GM19324 (cell line): ENCODE results near the gene SUGCT.
"Not testable (repeated sequence)": the region's sequence is repeated elsewhere in the genome, so short reads cannot be mapped to it uniquely, and the experiment has no call there.

ENCODE experiments used
- ATAC-seq: cut with Tn5 transposase; IDR thresholded peaks from one replicate; pipeline ENCODE4 v1.9.1; 2021; ENCODE audit warnings: mild to moderate bottlenecking, moderate library complexity; ENCODE audit not compliant: unreplicated experiment, low FRiP score

SUGCT gene

DNA sequence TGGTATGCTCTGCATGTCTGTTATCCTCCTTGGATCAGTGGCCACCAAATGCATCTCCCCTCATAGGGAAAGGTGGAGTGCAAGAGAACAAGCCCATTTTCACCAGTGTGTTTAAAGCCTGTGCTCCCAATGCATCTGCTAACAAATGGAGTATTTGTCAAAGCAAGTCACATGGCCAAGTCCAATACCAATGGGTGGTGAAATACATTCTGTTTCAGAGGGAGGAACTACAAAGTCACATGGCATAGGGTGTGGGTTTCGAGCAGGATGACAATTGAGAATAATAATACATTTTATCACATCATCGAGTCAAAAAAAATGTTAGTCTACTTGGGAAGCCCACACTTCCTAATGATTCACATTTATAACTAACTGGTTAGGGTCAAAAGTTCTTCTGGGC is 62.7 kb downstream of the SUGCT start:
- no peak for ATAC-seq

DNA sequence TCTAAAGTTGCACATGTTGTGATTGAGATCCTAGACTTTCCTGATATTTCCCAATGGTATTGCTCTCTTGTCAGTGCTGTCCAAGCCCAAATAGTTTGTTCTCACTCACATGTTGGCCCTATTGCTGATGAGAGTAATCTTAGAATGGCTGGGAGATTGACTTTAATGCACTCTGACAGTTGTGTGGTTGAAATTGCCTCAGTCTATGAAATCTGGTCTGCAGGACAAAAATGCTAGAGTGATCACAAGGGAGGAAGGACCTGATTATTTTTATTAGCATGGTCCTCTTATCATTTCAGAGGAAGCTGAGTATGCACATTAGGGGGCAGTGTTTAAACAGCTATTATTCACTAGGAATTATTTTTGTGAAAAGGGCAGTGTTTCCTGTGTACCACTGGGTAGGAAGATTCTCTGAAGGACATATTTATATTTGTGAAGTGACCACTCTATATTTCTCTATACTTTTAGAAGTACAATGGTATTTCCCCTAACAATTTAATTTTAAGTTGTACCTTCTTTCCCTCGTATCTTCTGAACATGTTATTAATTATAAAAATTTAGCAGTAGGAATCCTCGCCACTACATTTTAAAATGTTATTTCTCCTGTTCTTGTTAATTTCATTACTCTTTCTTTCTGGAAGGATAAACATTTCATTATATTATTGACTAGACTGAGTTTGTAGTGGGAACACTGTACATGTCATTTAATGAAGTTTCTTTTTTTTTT is 64.4 kb downstream of the SUGCT start:
- ATAC-seq: no peak

DNA sequence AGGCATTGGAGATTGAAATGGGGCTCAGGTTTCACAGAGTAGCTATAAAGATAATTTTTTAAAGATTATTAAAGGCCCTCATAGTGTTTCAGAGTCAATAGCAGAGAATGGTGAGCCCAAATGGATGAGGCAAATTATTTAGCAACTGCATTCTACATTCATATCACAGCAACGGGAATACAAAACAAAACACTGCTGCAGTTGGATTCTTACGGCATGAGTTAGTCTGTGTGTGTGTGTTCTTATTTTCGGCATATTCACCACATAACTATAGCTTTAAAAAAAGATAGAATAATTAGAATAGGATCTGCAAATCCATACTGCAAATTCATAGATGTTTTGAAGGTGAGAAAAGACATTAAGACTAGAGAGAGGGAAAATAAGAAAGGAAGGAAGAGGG is 66.0 kb downstream of the SUGCT start:
- ATAC-seq: no peak

DNA sequence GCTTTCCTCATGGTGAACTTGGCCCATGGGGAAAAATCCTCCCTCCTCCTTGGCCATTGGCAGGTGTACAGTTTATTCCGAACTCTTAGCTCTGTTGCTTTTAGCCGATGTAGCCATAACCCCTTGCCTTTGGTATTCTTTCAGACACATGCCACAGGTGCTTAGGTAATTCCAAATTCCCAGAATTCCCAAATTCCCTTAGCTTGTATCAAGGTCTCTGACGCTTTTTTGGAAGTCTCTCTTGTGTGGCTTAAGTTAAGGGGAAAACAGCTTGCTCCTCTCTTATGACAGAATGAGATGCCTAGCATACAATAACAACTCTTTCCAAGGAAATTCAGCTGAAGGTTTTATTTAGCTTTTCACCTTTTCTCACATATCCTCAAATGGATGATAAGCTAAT is 68.0 kb downstream of the SUGCT start:
- no peak for ATAC-seq

DNA sequence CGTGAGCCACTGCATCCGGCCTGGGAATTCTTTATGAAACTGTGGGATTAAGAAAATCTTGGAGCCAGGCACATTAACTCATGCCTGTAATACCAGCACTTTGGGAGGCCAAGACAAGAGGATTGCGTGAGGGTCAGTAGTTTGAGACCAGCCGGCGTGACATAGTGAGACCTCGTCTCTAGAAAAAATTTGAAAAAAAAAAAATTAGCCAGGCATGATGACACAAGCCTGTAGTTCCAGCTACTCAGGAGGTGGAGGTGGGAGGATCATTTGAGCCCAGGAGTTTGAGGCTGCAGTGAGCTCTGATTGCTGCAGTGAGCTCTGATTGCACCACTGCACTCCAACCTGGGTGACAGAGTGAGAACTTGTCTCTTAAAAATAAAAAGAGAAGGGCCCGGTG is 69.8 kb downstream of the SUGCT start:
- no peak for ATAC-seq

DNA sequence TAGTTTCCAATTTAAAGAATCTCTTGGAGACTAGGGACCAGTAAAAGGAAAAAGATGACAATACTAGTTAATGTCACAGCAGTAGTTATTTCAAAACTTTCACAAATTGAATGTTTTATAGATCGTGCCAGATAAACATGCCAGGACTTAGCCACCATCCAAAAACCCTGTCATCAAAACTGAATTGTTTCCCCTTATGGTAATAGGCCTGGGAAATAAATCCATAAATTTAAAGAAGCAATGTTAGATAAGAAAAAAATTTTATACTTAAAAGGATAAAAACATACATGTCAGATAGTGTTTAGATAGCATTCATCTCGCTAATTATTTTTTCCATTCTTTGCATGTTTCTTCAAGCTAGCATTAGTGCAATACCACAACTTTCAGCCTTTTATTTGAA is 71.2 kb downstream of the SUGCT start:
- no peak for ATAC-seq

DNA sequence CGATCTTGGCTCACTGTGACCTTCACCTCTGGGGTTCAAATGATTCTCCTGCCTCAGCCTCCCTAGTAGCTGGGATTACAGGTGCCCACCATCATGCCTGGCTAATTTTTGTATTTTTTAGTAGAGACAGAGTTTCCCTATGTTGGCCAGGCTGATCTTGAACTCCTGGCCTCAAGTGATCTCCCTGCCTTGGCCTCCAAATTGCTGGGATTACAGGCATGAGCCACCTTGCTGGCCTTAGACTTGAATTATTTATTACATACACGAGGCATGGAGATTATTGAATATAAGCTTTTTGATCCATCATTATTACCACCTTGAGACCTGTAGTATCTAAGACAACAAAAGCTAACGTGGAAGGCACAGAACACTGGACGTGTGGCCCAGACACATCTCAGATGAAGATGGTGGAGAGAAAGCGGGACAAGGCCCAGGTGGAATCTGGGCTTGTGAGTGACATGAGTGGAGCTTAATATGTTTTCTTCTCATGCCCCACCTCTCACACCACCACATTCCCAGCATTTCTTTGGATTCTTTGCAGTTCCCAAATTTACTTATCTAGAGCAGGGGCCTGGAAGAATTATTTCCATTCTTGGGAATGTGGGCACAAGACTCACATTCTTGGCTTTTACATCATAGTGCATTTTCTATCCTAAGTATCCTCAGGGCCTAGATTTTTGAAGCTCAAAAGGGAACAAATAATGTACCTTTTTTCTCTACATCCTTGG is 76.6 kb downstream of the SUGCT start:
- ATAC-seq: no peak

DNA sequence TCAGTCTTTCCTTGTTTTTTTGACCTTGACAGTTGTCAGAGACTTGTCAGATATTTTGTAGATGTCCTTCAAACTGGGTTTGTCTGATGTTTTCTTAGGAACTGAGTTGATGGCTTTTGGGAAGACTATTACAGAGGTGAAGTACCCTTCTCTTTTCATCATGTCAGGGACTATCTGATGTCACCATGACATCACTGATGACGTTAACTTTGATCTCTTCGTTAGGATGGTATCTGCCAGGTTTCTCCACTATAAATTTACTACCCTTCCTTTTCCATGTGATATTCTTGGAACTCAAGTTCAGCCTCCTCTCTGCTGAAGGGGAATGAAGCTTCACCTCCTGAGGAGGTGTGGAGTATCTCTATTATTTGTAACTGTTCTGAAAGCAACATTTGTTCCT is 78.5 kb downstream of the SUGCT start:
- ATAC-seq: no peak

DNA sequence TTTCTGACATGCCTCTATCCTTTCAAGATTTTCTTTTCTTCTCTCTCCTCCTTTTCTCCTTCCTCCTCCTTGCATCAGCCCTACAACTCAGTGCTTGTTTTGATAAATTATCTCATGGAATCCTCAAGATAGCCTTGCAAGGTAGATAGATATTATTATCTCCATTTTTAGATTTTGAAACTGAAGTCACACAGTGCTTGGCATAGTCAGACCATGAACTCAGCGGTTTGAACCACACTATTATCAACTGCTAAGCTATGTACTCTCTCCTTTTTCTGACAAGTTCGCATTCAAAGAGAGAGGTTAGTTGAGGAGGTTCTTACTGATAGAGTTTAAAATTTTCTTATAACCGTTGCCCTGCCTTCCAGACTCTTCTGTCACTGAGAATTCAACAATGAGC is 79.1 kb downstream of the SUGCT start:
- no peak for ATAC-seq

DNA sequence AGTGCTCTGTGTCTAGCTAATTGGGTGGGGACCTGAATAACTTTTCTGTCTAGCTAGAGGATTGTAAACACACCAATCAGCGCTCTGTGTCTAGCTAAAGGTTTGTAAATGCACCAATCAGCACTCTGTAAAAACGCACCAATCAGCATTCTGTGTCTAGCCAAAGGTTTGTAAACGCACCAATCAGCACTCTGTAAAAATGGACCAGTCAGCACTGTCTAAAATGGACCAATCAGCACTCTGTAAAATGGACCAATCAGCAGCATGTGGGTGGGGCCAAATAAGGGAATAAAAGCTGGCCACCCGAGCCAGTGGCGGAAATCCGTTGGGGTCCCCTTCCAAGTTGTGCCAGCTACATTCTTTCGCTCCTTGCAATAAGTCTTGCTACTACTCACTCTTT is 83.8 kb downstream of the SUGCT start:
- ATAC-seq: not testable (repeated sequence)

DNA sequence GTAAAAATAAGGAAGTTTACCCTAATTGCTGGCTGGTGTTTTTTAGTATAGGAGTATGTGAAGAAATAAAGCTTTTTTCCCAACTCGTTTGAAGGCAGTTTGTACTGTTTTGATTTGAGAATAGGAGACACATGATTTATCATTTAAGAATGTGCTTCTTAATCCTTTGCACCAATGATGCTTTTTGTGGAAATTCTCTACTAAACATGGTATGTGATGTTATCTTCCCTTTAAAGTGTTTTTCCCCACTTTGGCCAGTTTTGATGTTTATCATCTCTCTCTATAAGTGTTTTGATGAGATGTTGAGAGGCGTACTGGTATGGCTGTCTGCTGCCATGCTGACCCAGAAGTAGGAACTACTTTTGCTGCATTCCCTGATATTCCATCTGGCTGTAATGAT is 85.1 kb downstream of the SUGCT start:
- no peak for ATAC-seq

DNA sequence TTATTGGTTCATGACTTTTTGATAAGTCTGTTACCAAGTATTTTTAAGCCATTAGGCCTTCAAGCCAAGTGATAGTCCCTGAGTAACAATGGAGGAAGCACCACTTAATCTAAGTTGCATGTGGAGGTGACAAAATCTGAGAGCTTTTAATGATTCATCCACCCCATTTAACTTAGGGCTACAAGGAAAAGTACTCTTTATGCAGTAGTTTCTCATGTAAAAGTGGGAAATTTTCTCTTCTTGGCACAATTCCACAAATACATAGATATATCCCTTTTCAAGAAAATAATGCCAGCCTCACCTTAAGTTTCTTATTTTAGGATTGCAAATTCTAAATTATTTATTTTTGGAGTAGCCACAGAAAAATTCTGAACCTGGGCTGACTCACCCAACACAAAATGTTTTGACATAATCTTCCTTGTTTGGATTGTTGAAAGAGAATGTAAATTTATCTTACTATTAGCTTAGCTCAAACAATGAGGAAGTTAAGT is 85.7 kb downstream of the SUGCT start:
- no peak for ATAC-seq

DNA sequence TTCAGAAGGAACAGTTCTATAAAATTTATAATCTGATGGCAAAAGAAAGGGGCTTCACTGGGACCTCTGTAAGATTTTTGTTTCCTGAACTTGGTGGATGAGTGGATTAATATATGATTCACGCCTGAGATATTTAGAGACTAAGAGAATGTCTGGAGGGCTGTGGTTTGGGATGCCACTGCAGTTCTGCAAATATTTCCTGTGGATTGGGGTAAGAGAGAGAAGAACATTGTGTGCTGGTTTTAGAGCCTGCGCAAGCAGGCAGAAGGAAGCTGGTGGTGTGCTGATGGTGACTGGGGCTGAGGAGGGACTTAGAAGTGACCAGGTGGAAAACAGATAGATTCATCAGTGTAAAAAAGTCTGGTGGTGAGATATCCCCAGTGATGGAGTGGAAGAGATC is 87.0 kb downstream of the SUGCT start:
- no peak for ATAC-seq

DNA sequence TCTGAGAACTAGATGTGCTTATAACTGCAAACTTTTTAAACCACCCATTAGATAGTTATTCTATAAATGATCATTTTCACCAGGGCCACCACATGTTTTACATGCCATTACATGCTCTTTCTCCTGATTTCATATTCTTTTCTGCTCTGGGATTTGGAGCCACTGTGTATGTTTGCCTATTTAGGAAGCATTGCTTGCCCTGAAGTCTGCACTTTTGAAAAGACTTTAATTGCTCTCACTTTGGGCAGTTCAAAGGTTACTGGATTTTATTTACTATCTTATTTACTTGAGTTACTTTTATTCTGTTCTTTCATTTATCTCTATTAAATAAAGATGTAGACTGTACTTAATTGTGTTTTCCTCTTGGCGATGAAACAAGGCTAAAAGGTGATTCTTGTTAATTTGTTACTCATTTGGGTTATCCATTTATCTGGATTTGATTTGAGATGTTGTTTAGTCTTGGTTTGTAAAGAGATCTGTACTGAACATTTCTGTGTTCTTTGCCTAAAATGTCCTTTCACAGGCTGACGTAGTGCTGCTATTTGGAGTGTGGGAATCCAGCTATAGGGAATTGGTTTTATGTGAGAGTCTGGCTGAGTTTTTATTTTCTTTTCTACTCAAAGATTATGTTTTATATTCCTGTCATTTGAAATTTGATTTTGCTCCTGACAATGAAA is 88.8 kb downstream of the SUGCT start:
- ATAC-seq: no peak

DNA sequence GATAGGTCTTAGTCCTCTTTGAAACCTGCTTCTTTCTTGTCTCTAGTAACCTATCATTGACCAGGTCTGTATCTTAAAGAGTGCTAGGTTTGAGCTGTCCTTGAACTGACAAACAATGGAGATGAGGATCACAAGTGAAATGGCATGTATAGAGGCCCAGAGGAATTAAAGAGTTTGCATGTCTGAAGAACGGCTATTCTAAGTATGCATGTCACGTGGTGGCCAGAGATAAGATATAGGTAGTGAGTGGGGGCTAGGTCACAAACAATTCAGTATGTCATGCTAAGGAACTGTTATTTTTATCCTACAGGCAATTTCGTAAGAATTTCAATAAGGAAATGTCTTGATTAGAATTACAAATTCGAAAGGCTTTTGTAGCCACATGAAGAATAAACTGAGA is 95.3 kb downstream of the SUGCT start:
- no peak for ATAC-seq

DNA sequence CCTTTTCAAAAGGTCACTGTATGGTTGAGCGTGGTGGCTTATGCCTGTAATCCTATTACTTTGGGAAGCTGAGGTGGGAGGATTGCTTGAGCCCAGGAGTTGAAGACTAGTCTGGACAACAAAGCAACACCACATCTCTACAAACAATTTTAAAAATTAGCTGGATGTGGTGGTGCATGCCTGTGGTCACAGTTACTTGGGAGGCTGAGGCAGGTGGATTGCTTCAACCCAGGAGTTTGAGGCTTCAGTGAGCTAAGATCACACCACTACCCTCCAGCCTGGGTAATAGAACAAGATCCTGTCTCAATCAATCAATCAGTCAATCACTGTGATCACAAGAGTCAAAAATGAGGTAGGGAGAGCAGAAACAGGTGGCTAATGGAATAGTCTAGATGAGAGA is 97.0 kb downstream of the SUGCT start:
- ATAC-seq: no peak

DNA sequence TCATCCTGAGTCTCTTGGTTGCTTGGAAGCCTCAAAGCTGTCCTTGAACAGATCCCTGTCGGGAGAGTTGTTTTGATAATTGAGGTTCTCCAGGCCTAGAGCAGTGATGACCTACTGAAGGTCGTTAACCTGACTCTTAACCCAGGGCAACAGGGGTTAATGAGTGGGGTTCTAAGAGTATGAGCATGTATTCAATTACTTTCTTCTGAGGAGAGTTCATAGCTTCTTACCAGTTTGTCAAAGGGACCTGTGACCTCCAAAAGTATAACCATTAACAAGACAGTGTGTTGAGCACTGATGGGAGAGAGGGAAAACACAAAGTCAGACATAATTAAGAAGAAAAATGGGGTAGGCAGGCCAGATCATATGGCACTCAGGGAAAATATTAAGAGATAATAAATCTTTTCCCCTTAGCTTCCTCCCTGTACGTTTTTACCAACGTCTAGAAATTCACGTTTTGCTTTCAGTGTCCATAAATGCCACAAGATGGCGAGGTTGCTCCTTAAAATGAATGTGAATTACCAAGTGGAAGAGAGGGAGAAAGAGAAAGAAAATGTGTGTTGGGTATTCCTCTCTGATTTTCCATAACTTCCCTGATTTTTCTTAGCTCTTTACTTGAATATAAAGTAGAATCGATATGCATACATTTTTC is 97.6 kb downstream of the SUGCT start:
- ATAC-seq: no peak

DNA sequence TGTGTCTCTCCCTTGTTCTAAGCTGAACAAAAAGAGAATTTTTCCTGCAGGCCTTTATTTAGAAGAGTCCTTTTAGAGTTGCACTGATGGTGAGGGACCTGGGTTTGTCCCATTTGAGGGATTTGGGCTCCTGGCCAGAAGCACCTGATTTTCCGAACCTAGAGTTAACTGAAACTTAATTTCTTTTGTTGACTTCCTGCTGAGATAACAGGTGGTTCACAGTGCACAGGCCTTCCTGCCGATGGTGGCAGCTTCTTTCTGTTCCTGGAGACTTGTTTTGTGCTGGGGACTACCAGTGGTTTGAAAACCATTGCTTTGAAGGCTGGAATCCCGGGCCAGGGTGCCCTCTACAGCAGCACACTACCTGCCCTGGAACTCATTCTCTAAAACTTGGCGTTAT is 99.2 kb downstream of the SUGCT start:
- no peak for ATAC-seq

DNA sequence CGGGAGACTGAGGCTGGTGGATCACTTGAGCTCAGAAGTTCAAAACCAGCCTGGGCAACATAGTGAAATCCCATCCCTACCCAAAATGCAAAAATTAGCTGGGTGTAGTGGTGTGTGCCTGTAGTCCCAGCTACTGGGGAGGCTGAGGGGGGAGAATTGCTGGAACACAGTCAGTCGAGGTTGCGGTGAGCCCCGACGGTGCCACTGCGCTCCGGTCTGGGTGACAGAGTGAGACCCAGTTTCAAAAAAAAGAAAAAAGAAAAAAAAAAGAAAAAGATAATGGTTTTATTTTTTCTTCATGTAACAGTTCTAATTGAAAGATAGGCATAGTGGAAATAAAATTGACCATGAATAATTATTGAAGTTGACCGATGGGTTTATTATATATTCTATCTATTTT is 99.9 kb downstream of the SUGCT start:
- no peak for ATAC-seq

DNA sequence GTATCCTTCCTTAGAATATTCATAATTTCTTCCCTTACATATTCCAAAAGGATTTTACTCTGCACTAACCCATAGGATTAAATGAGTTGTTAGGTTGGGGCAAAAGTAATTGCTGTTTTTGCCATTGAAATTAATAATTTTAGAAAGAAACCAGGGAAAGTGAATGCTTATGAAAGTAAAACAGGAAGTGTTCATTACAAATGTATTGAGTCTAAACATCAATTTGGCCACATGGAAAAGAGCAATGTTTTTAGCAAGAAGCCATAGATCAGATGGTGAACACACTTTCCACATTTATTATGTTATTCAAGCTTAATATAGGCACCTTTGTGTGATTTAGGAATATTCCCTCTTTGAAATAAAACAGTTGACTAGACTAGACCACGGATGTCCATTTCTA is 102.9 kb downstream of the SUGCT start:
- ATAC-seq: no peak

DNA sequence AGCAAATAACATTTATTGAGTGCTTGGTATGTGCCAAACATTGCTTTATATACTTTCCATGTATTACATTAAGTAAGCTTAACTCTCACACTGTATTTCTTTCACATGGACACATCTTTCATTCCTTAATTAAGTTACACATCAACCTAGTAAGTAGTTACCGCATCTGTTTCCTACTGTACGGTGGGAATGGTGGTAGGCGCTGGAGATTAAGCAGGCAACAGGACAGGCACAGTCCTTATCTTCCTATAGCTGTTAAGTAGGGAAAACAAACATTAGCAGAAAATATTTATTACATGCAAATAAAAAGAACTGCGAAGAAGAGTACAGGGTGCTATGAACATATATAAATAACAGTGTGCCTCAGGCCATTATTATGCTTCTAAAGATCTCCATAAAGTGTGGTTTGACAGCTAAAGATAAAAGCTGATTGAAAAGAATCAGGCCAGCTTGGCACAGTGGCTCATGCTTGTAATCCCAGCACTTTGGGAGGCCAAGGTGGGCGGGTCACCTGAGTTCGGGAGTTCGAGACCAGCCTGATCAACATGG is 105.0 kb downstream of the SUGCT start:
- ATAC-seq: no peak
